8988T (cell line): ENCODE results near the gene DGAT2L6.

Source experiments
- DNase-seq: peaks from one replicate; pipeline ENCODE4 v3.0.0; 2011

Gene DGAT2L6, protein sequence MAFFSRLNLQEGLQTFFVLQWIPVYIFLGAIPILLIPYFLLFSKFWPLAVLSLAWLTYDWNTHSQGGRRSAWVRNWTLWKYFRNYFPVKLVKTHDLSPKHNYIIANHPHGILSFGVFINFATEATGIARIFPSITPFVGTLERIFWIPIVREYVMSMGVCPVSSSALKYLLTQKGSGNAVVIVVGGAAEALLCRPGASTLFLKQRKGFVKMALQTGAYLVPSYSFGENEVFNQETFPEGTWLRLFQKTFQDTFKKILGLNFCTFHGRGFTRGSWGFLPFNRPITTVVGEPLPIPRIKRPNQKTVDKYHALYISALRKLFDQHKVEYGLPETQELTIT

DNA sequence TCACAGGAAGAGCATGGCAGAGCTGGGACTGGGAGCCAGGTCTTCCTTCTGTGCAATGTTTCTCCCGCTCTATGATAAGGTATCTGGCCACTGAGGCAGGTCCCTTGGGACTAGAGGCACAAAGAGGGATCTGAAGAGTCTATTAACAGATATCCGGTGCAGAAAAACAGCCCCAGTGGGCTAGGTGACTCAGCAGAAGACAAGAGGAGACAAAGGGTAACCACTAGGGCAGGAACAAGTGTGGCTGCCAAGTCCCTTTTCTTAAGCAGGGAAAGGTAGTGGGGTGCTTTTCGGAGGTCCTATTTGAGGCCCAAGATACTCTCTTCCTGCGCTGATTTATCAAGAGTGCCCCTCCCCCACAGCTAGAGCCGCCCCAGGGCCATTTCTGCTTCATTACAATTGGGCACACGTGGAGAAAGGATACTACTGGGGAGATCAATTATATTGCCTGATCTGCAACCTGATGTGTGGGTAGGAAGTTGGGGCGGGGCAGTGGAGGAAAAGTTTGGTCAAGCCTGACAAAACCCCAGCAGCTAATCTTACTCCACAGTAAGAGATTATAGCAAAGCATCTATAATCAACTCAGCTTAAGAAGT is at the start of gene DGAT2L6:
Gene DGAT2L6 (plus strand): TSS at position 546 of the 596 bp plus-strand sequence. CDS start 100 bp downstream, outside the sequence.
- no peak for DNase-seq

GRCh38 chrX:70128071-70128470 is 49.2 kb upstream of the DGAT2L6 start:
- DNase-seq = no peak

DNA sequence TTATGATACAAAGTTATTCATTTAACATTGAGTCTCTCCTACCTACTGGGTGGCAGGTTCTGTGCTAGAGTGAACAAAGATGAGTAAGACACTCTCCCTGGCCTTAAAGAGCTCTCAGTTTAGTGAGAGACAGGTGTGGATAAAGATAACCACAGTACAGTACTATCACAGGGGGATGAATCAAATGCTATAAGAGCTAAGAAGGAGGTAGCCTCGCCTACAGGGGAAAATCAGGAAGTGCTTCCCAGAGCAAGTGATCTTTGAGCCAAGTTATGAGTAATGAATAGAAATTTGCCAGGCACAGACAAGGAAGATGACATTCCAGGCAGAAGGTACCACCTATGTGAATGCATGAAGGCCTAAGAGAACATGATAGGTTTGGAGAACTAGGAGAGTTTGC is 47.5 kb upstream of the DGAT2L6 start:
- DNase-seq = no peak

- no peak for DNase-seq
These were observed 45.1 kb upstream of the DGAT2L6 start for GRCh38 chrX:70132224-70132623.

DNA sequence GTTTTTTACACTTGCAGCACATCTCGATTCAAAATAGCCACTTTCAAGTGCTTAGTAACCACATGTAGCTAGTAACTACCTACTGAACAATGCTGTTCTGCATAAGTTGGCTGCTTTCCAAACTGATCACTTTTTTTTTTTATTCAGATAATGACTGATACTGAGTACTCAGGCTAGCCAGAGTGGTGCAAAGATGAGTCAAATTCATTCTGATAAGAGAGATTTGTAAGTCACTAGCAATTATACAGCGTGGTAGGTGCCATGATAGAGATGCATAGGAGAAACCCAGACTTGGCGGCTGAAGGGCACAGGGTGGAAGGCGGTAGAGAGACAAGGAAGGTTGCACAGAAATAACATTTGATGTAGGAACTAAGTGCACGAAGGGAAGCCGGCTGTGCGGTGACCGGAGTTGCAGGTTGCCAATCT is 44.4 kb upstream of the DGAT2L6 start:
- no peak for DNase-seq

- DNase-seq = peak; percentile 39
These were observed 43.8 kb upstream of the DGAT2L6 start, which contains the start of gene IGBP1 for GRCh38 chrX:70133303-70134115. IGBP1 (plus strand) TSS chrX:70133447; CDS start chrX:70133948, 501 bp downstream.

DNA sequence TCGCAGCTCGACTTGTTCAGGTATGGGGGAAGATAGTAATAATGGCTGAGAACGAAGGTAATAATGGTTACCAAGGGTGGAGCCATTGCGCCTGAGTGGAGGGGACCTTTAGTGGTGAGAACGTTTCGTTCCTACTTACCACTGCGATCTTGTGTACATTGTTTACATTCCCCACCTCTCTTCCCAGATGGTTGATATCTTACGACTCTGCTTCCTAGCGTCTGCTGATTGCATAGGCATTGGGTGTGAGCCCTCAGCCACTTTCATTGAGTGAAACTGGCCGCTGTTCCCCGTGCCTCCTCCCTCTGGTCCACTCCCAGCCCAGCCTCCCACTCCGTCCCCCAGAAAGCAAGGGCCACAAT is 43.2 kb upstream of the DGAT2L6 start:
- no peak for DNase-seq

DNA sequence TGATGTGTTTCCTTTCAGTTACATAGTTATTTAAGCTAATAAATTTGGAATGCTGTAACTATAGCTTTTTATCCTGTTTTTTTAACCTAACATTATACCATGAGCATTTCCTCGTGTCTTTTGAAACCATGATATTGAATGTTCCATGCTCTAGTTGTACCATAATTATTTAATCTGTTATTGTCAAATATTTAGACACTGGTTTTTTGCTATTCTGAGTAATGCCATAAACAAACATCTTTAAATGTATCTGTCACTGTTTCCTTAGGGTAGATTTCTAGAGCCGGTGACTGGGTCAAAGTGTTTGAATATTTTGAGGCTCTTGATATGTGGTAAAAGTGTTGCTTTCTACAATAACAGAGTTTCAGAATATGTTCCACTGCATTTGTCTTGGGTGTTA is 38.7 kb upstream of the DGAT2L6 start:
- no peak for DNase-seq

GRCh38 chrX:70139736-70140135 is 37.5 kb upstream of the DGAT2L6 start:
- no peak for DNase-seq

DNA sequence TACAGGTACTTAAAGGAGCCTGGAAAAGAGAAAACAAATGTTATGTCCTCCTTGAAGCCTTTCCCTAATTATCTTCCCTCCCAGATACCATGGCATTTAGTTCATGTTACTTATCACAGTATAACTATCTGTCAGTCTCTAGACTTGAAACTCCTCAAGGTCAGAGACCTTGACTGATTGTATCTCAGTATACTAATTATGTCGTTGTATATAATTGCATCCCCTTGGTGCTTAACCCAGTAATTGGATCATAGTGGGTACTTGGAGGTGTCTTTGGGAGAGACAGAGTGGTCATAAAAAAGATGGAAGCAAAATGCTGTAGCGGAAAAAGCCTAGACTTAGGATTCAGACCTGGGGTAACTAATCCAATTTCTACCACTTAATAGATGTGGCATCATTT is 35.9 kb upstream of the DGAT2L6 start:
- no peak for DNase-seq

DNA sequence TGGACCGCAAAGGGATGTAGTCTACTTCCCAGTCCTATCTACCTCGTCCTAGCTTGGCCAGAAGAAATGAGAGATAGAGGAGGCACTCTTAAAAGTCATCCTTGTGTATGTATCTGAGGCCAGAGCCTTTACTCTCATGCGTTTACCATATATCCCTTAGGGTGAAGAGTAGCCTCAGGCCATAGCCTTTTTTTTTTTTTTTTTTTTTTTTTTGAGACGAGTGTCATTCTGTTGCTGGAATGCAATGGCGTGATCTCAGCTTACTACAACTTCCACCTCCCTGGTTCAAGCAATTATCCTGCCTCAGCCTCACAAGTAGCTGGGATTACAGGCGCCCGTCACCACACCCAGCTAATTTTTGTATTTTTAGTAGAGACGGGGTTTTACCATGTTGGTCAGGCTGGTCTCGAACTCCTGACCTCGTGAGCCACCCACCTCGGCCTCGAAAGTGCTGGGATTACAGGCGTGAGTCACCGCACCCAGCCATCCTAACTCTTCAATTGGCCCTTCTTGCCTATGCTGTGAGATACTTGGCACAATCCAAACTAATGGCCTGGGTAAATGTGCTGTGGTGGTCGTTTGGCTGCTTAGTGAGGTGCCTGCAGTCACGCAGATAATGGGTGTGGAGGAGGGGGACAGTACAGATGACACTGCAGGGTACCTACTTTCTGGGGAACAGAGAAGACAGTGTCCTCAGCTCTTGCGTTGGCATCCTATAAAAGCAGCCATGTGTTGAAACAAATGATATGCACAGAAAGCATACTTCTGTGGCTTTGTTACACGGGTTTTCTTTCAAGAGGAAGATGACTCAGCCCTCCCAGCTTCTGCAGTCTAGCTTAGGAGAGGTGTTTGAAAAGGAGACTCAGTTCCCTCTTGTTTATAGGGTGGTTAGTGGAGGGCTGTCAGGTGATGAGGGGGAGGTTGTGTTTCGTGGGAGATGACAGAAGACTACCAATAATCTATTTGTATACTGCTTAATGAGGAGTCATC is 10.4 kb upstream of the DGAT2L6 start:
- no peak for DNase-seq

GRCh38 chrX:70168238-70169188 is 8.8 kb upstream of the DGAT2L6 start:
- DNase-seq = no peak

- DNase-seq = no peak
These were observed 8.0 kb upstream of the DGAT2L6 start for GRCh38 chrX:70169281-70169680.

DNA sequence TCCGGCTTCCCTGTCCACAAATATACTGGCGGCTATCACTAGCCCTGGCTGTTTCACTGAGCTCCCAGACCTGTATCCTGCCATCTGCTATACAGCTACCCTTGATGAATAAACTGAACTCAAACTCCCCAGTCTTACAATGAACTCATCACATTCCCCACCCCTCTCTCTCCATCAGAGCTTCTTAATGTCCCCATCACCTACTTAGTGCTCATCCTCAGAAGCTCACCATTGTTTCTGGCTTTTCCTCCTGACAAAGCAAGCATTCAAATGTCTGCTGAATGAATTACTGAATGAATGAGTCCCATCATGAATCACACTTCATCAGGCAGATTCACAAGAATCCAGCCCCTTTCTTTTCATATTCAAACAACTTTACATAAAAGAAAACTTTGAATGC is 5.7 kb upstream of the DGAT2L6 start:
- no peak for DNase-seq

DNA sequence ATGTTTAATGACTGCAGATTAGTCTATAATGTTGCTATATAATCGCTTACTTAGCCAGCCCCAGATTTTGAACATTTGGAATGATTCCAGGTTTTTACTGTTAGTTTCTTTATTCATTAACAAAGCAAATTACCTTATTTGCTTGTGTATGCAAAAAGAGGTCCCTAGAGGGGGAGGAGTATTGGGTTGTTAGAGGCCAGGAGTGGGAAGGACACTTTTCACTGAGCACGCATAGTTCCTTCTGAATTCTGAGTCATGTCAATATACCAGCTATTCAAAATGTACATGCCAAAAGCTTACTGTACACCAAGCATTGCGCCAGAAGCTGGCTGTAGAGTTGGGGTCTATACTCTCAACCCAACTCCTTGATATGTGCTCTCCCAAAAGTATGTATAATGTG is 5.1 kb upstream of the DGAT2L6 start:
- DNase-seq = no peak

- no peak for DNase-seq
These were observed 4.3 kb upstream of the DGAT2L6 start for GRCh38 chrX:70172964-70173363.

DNA sequence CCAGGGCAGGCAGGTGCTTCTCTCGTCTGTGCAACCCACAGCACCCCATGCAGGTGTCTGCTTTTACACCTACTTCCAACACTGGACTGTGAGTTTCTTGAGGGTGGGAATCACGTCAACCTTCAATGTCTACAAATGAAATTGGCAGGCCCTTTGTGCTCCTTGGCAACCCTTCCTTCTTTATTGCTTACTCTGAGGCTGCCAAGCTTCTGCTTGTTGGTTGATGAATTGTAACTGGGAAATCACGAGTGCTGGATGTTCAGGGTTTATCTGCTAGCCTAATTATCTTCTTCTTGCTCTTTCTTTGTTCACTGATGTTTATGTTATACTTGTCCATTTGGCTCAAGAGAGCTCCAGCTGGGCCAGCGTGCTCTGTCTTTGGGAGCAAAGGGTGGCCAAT is 2.5 kb upstream of the DGAT2L6 start:
- DNase-seq = no peak

DNA sequence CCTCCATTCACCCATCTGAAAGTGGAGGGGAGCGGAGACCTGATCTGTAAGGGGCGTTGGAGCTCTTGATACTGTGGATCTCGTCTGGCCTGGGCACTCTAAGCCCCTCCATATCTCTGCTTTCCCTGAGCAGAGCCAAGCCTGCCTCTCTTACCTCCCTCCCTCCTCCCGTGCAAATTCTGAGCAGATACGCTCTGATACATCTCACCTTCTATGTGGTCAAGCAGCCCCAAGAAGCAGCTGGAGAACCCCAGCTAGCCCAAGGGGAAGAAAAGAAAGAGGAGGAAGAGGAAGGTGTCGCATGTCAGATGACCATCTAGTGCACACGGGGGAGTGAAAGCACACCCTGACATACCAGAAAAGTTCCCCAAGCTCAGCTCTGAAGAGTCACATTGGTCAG is 1.9 kb upstream of the DGAT2L6 start:
- no peak for DNase-seq

DNA sequence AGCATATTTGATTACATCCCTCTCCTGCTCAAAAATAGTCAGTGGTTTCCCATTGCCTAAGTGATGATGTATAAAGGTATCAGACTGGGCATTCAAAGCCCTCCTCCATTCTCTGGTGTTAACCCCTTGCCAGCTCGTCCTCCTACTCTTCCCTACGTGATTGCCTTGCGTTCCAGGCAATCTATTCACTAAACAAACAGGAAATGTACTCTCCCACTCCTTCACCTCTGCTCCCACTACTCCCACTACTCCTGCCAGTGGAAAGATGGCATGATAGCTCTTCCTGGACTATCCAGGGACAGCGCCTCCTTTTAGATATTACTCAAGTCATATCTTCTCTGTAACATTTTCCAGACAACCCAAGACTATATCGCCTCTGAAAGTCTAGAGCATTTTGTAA is 5.8 kb downstream of the DGAT2L6 start:
- no peak for DNase-seq

GRCh38 chrX:70190225-70190624 is 12.9 kb downstream of the DGAT2L6 start:
- no peak for DNase-seq

DNA sequence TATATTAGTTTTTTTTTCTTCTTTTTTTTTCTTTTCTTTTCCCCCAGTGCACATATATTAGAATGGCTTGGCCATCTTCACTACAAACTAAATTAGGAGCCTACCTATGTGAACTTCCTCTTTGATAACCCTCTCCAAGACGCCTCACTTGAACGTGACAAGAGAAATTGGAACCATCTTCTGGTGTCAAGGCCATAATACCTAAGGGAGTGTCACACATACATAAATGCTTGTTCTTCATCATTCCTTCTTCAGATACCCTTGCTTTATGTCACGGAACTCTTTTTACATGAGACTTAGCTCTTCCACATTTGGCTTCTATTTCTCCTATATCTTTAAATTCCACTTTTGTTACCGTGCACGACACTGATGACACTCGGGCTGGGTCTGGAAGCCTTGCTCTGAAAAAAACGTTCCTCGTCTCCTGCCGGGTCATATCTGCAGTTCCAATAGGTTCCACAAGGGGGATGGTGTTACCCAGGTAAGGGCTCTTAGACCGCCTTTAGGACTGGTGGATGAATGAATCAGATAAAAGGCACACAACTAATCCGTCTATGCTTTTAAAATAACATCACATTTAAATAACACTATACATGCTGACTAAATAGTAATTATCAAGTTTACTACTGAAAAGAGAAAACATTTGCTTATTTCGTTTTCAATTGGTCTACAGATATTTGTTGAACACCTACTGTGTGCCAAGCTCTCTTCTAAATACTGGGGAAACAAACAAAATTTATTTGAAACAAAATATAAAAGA is 19.9 kb downstream of the DGAT2L6 start:
- DNase-seq = no peak
